Colonic mucosa (tissue), 4 donors: ENCODE data around the gene SLC25A42. TPM values are rescaled to one million over a fixed set of nuclear protein-coding genes. Genes with fewer than 3 reads are reported as not detected.

Source experiments
- DNase-seq: peaks from one replicate; pipeline ENCODE4 v3.0.0-alpha.2; 2020
- H3K27ac ChIP-seq: fragments of 200-600 bp; one replicate; pipeline ENCODE4 v1.8.0; 2021
- H3K27me3 ChIP-seq: fragments of 200-600 bp; one replicate; pipeline ENCODE4 v1.8.0; 2021
- H3K36me3 ChIP-seq: fragments of 200-600 bp; one replicate; pipeline ENCODE4 v1.8.0; 2021
- H3K4me1 ChIP-seq: fragments of 200-600 bp; one replicate; pipeline ENCODE4 v1.8.0; 2021; ENCODE audit warnings: mild to moderate bottlenecking
- H3K4me3 ChIP-seq: fragments of 200-600 bp; one replicate; pipeline ENCODE4 v1.8.0; 2021
- H3K9ac ChIP-seq, 2 donors: one replicate each; pipeline ENCODE4 v1.7.0; 2013; ENCODE audit warnings: control low read depth in 2 of 2, low read depth in 2 of 2, low read length in 2 of 2
- H3K9me3 ChIP-seq: fragments of 200-600 bp; one replicate; pipeline ENCODE4 v1.8.0; 2021
- intact Hi-C: fragments of 100-400 bp; cut with DNase I; formaldehyde crosslinking; loops from one replicate; pipeline ENCODE4 v1.14.1; 2022
- total RNA-seq, 2 donors: library from RNA; stranded (reverse); fragmentation: NEBNext Ultra II Directional in 1 of 2; extraction: Animal tissue kit (Norgen Biotek cat#: 25700) in 1 of 2; gene quantifications; one replicate each; pipeline ENCODE4 v1.2.1, GENCODE V29; 2021
- TF ChIP-seq, protein P1 (sequence below): fragments of 200-600 bp; IDR thresholded peaks from one replicate; pipeline ENCODE4 v1.8.0; 2022; ENCODE audit warnings: antibody characterized with exemption, mild to moderate bottlenecking
- donor health status: healthy.
- donor health status: DM: no; HTN: no; CAD: no.
- donor health status: DM: no; HTN: no; CAD: no.

SLC25A42 gene
- total RNA-seq, 2 donors from 2014 or later: 3.7 to 7.9 TPM

DNA sequence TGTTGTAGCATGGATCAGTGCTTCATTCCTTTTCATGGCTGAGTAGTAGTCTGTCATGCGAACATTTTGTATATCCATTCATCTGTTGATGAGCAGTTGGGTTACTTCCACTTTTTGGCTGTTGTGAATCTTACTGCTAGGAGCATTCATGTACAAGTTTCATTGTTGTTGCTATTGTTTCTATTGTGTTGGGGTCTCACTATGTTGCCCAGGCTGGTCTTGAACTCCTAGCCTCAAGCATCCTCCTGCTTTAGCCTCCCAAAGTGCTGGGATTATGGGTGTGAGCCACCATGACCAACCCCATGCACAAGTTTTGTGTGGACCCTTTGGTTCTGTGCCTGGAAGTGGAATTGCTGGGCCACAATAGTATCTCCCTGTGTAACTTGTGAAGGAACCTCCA, 15.8 kb downstream of the SLC25A42 start:
- Histone ChIP-seq H3K4me1 (no peaks in the 10 kb centered on the region), H3K27ac (no peak overlapping the region), H3K4me3 (no peak overlapping the region), H3K36me3 (no peaks in the 10 kb centered on the region), H3K9me3 (no peaks in the 10 kb centered on the region), H3K9ac (no peak overlapping the region), H3K27me3 (no peaks in the 10 kb centered on the region)
- intact Hi-C loops: no loop called here
- DNase-seq: no peak
- TF ChIP-seq, protein P1, sequence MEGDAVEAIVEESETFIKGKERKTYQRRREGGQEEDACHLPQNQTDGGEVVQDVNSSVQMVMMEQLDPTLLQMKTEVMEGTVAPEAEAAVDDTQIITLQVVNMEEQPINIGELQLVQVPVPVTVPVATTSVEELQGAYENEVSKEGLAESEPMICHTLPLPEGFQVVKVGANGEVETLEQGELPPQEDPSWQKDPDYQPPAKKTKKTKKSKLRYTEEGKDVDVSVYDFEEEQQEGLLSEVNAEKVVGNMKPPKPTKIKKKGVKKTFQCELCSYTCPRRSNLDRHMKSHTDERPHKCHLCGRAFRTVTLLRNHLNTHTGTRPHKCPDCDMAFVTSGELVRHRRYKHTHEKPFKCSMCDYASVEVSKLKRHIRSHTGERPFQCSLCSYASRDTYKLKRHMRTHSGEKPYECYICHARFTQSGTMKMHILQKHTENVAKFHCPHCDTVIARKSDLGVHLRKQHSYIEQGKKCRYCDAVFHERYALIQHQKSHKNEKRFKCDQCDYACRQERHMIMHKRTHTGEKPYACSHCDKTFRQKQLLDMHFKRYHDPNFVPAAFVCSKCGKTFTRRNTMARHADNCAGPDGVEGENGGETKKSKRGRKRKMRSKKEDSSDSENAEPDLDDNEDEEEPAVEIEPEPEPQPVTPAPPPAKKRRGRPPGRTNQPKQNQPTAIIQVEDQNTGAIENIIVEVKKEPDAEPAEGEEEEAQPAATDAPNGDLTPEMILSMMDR: no peak

DNA sequence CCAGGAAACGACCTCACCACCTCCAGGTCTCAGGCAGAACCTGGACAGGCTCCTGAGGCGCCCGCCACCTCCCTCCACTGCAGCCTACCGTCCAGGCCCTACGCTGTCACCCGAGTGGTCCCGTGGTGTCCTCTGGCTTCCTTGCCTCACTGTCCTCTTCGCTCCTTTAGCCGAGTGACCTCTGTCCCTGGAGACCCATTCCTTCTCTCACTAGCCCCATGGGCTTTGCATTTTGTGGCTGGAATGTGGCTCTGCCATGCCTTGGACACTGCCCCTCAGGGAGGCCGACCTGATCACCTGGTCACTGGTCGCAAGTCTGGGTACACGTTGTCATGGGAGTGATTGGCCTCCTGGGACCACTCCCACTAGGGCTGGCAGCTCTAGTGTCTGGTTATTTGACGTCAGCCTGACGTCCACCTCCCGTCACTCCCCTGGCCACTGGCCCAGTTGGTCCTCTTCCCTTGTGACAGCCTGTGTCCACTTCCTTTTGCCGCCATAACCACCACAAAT, 17.9 kb downstream of the SLC25A42 start:
- intact Hi-C loops: no loop called here
- no peak for DNase-seq
- H3K27me3 ChIP-seq: no peaks in the 10 kb centered on the region
- no peak overlapping the region for H3K27ac ChIP-seq
- no peak overlapping the region for H3K9ac ChIP-seq
- TF ChIP-seq, protein P1: no peak
- no peak overlapping the region for H3K4me3 ChIP-seq
- no peaks in the 10 kb centered on the region for H3K9me3 ChIP-seq
- H3K36me3 ChIP-seq: no peaks in the 10 kb centered on the region
- no peaks in the 10 kb centered on the region for H3K4me1 ChIP-seq

DNA sequence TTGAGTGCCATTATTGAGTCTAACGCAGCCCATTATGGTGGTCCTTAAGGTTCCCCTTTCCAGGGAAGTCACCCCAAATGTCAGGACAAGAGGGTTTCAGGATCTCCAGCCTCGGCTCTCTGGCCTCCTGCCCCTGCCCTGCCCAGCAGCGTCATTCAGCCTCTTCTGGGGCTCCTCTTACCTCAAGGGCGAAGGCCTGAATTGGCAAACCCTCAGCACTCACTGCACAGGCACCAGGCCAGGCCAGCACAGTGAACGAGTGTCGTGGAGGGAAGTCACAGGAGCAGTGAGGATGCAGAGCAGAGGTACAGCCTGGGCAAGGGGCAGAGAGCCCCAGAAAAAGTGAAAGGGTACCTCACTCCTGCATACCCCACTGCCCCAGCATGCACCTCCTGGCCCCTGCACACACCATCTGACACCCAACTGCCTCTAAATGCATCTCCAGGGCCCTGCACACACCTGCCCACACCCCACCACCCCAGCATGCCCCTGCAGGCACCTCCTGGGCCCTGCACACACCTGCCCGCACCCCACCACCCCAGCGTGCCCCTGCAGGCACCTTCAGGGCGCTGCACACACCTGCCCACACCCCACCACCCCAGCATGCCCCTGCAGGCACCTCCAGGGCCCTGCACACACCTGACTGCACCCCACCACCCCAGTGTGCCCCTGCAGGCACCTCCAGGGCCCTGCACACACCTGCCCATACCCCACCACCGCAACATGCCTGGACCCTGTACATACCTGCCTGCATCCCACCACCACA, 19.8 kb downstream of the SLC25A42 start:
- TF ChIP-seq, protein P1: no peak
- no peak for DNase-seq
- intact Hi-C loops: no loop called here
- no peaks in the 10 kb centered on the region for H3K36me3 ChIP-seq
- no peak overlapping the region for H3K9ac ChIP-seq
- no peaks in the 10 kb centered on the region for H3K9me3 ChIP-seq
- no peaks in the 10 kb centered on the region for H3K27me3 ChIP-seq
- no peak overlapping the region for H3K27ac ChIP-seq
- H3K4me1 ChIP-seq: no peaks in the 10 kb centered on the region
- no peak overlapping the region for H3K4me3 ChIP-seq

DNA sequence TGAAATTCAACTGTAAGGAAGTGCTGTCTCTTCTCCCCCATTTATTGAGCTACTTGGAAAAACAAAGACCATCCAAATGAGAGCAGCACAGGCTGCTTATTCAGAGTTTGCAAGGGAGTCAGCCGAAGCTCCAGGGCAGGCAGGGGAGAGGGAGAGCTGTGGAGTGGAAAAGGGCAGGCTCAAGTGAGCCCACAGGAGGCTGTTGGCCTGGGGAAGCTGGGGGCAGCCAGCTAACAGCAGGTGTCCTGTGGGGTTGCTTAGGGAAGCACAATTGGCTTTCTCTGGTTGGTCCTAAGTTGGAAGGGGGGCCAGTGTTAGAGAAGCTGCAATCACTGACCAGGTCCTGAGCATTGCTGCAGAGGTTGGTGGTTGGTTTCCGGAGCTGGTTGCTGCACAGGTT, 23.9 kb downstream of the SLC25A42 start:
- no peaks in the 10 kb centered on the region for H3K36me3 ChIP-seq
- H3K27ac ChIP-seq: no peak overlapping the region
- H3K9me3 ChIP-seq: no peaks in the 10 kb centered on the region
- TF ChIP-seq, protein P1: no peak
- no peak overlapping the region for H3K9ac ChIP-seq
- H3K4me3 ChIP-seq: no peak overlapping the region
- intact Hi-C loops: no loop called here
- H3K27me3 ChIP-seq: no peaks in the 10 kb centered on the region
- DNase-seq: no peak
- no peaks in the 10 kb centered on the region for H3K4me1 ChIP-seq

DNA sequence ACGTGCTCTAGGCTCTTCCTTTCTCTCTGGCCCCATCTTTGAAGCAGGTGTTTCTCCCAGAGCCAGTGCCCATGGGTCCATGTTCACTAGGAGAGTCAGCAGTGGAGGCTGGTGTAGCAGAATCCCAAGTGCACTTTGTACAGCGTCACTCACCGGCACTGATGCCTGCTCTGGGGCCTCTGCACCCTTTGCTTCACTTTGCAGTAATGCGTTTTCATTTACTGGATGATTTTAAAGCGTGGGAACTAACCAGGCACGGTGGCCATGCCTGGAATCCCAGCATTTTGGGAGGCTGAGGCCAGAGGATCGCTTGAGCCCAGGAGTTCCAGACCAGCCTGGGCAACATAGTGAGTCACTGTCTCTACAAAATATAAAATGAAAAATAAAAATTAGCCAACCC, 30.7 kb downstream of the SLC25A42 start:
- H3K4me1 ChIP-seq: no peaks in the 10 kb centered on the region
- no peak overlapping the region for H3K9ac ChIP-seq
- H3K27ac ChIP-seq: no peak overlapping the region
- intact Hi-C loops: no loop called here
- H3K9me3 ChIP-seq: no peaks in the 10 kb centered on the region
- TF ChIP-seq, protein P1: no peak
- no peak for DNase-seq
- no peaks in the 10 kb centered on the region for H3K36me3 ChIP-seq
- H3K27me3 ChIP-seq: no peaks in the 10 kb centered on the region
- no peak overlapping the region for H3K4me3 ChIP-seq
